NK-92 treated with Interleukin-12 subunit alpha and Interleukin-12 subunit beta, amount 100 ng/mL, for 24 hours (cell line): ENCODE measurements around the gene C20orf204.

Experiments
- DNase-seq: peaks from one replicate; lab custom pipeline; 2025; lab: John Stamatoyannopoulos, UW

The C20orf204 gene

DNA sequence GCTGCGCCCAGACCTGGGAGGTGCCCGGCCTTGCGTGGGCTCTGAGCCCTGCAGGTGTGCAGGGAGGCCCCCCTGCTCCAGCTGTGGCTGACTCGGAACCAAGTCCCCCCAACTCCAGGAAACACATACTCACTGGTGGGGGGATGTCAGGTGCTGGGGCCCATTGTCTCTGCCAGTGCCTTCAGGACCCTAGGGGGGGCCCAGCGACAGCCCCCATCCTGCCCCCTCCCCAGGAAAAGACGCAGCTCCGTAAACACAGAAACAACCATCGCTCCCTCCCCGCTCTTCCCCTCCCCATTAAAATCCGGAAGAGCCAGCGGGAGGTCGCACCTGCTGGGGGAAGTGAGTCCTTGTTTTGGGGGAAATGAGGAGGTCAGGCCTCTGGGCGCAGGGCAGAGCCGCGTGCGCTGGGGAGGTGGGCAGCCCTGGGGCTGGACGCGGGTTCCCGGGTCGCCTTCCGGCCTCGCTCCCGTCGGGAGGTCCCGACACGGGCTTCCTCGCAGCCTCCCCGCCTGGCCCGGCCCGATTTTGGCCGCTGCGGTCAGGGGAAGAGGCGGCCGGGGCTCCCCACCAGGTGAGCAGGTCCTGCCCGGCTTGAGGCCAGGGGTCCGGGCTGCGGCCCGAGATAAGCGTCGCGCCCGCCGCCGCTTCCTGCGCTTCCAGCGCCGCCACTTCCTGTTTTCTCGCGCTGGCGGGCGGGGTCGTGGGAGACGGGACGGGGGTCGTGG lies 6.2 kb downstream of the C20orf204 start:
- DNase-seq = no peak

DNA sequence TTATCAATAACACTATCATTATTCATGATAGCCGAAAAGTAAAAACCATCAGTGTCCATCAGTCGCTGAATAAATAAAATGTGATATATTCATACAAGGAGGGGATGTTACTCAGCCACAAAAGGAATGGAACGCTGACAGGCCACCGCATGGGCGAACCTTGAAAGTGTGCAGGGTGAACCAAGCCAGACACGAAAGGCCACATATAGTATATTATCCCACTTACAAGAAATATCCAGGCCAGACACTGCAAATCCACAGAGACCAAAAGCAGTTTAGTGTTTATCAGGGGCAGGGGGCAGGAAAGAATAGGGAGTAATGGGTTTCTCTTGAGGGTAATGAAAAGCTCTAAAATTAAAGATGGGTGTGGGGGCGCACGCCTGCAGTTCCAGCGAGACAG lies 7.8 kb downstream of the C20orf204 start:
- no peak for DNase-seq

DNA sequence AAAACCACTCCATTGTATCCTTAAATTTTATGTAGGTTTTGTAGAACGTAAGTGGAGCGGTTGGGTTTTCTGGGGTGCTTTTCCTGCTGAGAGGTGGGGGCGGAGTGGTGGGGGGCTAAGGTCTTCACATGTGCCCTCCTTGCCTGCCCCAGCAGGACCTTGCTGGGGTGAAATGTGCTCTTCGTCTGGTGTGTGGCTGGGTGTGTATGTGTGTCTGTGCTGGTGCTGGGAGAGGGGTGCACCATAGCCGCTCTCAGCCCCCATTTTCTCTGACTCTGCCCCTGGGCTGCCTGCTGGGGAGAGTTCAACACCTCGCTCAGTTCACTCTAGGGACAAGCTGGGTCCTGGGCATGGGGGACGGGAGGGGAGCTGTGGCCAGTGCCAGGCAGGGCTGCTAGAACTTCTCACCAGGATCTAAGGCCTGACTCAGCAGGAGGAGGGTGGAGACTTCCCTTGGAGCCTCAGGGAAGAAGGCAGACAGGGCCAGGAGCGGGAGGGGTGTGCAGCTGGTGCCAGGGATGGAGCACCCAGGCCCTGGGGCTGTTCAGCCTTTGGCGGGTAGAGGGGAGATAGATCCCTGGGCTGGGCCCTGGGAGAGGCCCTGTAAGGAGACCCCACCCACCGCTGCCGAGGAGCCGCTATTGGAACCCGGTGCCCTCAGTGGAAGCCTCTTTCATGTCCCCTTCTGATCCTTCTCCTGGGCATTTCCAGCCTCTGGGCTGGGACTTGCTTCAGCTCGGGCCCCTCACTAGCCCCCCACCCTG lies 8.7 kb downstream of the C20orf204 start:
- no peak for DNase-seq

DNA sequence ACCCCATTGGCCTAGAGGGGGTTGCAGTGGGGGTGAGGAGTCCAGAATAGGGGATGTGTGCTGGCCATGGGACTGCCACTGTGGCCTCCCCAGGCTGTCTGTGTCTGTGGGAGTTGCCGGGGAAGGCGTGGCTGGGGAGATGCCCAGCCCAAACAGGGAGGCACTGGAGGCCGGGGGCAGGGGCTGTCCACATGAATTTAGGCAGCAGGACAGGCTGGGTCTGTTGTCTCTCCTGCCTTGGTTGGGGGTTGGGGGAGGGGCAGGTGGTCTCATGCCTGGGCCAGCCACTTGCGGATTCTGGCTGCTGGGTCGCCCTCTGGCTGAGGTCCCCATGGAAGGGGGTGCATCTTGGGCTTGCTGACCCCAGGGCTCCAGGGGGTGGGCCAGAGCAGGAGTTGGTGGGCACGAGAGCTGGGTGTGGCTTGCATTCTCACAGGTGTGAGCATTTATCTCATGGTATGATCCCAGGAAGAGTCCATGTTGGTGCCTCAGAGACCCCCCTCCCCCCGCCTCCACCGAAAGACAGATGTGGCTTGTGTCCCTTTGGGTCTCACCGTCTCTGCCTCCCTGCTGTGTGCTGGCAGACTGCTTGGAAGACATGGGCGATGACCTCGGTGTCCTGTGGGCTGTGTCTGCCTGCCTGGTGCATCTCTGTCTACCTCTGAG lies 9.5 kb downstream of the C20orf204 start:
- DNase-seq = no peak

DNA sequence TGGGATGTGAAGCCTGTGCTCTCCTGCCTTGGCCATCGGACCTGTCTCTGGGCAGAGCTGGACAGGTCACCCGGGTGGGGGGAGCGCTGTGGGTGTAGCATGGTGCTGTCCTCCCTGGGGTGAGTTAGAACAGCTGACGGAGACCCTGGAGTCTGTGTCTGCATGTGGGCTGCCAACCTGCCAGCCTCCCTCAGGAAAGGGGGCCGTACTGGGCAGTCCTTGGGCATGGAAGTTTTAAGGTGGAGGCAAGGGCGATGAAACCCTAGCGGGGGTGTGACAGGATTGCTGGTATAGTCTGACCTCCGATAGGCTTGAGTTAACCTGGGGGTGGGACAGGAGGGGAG lies 11.0 kb downstream of the C20orf204 start:
- no peak for DNase-seq

DNA sequence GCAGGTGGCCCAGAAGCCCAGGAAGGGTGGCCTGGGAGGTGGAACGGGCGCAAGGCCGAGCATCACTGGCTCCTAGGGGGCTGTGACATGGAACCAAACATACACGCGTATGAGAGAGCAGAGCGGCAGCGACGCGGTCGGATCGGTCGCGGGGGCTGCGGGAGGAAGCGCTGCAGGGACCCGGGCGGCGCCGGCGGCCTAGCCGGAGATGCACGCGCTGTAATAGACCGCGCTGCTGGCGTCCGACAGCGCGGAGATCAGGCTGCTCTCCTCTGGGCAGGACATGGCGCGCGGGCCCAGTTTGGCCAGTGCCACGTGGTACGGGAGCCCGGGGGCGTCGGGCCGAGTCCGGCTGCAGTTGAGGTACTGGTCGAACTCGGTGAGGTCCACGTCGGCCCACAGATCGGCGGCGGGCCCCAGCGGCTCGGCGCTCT lies 12.0 kb downstream of the C20orf204 start:
- DNase-seq = no peak

DNA sequence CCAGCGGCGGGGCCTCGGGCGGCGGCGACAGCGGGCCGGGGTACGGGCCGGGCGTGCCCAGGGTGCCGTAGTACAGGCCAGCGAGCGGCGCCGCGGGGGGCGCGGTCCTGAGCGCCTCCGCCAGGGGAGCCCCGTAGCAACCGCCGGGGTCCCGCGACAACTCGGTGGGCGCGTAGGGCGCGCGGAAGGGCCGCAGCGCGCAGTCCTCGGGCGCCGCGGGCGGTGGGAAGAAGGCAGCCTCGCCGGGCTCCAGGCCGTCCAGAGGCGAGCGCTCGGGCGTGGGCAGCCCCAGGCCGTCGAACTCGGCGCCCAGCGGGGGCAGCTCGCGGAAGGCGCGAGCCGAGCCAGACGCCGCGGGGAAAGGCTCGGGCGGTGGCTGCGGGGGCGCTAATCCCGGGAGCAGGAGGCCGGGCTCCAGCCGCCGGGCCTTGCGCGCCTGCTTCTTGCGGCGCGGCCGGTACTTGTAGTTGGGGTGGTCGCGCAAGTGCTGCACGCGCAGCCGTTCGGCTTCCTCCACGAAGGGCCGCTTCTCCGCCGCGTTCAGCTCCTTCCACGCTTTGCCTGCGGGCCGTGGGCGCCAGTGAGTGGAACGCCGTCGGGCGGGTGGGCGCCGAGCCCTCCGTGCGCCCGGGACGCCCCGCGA lies 12.5 kb downstream of the C20orf204 start:
- no peak for DNase-seq

DNA sequence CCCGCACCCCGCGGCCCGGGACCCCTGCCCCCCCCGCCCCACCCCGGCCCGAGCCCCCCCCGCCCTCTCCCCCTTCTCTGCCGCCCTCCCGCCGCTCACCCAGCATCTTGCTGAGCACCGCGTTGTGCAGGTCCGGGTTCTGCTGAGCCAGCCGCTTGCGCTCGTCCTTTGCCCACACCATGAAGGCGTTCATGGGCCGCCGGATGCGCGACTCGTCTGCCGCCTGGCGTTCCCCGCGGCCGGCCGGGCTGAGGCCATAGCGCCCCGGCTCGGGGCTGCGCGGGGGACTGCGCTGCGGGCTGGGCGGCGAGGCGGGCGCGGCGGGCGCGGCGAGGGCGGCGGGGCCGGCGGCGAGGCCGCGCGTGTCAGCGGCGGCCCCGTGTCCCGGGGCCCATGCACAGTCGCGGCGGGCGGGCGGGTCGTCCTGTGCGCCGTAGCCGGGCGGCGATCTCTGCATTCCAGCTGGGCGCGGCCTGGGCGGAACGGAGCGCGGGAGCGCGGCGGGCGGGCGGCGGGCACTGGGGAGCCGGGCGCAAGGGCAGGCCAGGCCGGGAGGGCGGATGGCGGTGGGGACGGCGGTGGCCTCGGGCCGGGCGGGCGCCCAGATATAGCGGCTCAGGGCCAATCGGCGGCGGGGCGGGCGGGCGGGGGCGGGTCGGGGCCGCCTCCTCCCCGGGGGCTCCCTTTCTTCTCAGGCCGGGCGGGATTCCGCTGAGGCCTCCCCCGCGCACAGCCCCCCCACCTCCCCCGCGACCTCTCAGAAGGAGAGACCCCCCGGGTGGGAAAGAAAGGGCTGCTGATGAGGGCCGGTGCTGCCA lies 13.3 kb downstream of the C20orf204 start, which contains the start of gene SOX18:
TSS of gene SOX18 (minus strand) at position 580 of the 818 bp plus-strand sequence. CDS start at position 457, 123 bp downstream.
- no peak for DNase-seq

DNA sequence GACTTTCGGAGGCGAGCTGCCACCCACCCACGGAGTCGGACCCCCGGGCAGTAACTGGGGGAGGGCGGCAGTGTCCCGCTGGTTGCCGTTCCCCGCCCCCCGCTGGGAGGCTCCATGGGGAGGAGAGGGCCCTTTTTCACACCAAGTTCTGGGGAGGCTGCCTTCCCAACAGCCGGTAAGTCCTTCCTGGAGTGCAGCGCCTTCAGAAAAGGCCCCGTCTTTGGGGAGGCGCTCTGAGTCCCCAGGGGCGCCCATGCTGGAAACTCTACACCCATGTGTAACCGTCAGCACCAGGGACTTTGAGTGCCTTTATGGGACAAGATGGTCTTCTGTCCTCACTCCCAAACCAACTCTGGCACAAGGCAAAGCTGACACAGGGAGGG lies 13.9 kb downstream of the C20orf204 start:
- DNase-seq = no peak

DNA sequence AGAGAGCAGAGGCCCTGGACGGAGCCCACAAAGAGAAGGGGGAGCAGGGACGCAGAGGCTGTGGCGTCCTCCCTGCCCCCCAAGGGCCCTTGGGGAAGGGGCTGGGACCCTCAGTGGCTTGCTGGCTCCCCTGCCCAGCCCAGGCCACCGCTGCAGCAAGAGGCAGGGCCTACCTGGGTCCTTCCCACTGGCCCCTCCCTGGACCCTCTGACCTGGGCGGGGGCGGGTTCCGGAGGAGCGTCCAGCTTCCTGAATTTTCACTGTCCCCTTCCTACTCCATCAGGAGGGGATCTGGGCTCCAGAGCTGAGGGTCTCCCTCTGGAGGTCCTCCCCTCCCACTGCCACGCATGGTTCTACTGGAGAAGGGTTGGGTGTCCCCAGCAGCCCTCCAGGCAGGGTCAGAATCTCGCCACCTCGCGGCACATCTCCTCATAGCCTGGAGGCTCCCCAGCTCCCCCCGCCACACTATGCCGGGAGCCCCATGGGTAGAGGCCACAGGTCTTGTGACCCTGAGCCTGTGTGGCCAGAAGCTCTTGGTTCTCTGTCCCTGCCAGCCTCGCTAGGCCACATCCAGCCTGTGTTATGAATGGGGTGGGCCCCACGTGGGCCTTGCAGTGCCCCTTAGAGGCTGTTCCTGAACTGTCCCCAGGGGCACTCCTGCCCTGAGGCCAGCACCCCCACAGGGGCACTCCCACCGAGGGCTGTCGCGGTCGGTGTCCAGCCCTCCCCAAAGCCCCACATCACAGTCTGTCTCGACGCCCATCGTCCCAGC lies 14.5 kb downstream of the C20orf204 start:
- no peak for DNase-seq

DNA sequence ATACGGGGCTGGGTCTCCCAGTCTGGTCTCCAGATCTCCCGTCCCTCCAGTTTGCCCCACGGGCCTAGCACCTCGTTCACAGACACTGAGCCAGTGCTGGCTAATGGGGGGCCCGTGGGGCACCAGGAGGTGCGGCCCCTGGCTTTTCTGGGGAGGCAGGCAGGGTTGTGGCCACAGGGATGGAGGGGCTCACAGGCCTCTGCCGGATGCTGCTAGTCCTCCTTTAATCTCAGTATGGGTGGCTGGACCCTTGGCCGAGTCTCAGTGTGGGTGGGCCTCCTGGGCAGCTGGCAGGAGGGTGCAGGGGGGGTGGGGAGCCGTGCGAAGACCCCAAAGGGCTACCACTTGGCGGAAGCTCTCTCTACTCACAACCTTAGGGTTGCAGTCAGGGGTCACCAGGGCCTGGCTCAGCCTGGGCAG lies 15.1 kb downstream of the C20orf204 start:
- no peak for DNase-seq

DNA sequence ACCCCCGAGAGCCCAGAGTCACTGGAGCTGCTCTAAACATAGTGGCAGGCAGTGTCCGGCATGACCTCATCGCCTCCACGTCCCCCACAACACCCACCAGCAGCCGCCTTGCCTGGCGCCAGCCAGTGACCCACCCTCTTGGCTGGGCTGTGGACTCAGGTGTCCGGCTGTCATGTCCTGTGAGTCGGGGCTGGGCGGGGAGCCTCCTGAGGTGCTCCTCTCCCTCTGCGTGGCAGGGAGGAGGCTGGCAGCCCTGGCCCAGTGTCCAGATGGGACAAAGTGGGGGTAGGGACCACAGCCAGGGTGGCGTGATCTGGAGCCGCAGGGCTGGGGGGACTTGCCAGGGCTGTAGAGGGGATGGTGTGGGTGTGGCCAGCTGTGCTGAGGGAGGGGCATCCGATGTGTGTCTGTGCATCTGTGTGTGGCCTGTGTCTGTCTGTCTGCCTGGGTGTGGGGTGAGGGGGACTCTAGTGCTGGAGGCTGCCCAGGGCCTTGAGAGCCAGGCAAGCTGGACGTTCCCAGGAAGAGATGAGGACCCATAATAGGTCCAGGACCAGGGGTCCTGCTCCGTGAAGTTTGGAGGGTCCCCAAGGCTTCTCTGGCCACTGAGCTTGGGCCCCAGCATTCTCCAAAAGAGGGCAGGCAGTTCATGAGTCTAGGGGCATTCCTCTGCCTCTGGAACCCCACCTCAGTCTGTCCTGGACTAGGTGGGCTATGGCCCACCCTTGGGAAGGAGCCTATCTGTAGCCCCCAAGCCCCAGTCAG lies 15.8 kb downstream of the C20orf204 start:
- DNase-seq = no peak

DNA sequence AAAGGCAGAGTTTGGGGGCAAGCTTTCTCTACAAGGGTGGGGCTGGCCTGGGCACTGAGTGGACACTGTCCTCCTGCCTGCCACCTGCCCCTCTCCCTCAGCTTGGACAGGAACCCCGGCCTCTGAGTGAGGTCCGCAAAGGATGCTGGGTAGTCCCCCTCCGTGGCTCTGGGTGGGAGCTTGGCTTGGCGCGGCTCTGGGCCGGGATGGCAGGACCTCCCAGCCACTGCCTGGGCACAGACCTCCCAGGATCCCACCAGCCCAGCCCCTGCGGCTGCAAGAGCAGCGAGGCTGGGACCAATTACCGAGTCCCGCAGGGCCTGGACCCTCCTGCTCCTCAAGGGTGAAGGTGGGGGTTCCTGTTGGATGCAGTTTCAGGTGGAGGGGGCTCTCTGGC lies 16.3 kb downstream of the C20orf204 start:
- DNase-seq = no peak

DNA sequence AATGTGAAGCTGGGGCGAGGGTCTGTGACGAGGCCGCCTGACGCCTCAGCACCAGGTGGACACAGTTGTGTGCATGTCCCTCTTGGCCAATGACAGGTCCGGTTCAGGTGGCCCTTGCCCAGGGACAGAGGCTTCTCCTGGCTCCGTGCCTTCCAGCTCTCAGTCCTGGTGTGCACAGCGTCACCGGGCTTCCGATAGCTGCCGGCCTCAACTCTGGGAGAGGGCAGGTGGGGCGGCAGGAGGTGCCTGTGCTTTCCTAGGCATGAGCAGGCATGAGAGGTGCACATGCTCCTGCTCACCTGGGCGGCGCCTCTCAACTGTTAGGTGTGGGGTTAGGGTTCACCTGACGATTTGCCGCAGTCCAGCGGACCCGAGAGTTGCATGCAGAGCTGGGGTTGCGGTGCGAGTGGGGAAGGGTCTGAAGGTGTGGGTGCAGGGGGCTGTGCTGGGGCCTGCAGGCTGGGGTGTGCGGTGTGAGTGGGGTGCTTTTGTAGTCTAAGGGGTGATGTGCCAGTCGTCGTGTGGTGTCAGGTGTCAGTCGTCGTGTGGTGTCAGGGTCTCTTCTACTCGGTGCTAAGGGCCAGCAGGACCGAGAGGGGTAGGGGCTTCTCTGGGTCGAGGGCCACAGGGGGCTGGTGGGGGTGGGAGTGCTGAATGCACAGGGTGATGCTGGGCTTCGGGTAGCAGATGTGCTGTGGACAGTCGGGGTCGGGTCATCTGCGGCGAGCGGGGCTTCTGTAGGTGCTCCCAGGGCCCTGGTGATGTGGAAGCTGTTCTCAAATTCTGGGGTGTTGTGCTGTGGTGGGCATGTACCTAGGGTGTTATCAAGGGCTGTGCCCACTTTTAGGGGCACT lies 17.2 kb downstream of the C20orf204 start:
- no peak for DNase-seq

DNA sequence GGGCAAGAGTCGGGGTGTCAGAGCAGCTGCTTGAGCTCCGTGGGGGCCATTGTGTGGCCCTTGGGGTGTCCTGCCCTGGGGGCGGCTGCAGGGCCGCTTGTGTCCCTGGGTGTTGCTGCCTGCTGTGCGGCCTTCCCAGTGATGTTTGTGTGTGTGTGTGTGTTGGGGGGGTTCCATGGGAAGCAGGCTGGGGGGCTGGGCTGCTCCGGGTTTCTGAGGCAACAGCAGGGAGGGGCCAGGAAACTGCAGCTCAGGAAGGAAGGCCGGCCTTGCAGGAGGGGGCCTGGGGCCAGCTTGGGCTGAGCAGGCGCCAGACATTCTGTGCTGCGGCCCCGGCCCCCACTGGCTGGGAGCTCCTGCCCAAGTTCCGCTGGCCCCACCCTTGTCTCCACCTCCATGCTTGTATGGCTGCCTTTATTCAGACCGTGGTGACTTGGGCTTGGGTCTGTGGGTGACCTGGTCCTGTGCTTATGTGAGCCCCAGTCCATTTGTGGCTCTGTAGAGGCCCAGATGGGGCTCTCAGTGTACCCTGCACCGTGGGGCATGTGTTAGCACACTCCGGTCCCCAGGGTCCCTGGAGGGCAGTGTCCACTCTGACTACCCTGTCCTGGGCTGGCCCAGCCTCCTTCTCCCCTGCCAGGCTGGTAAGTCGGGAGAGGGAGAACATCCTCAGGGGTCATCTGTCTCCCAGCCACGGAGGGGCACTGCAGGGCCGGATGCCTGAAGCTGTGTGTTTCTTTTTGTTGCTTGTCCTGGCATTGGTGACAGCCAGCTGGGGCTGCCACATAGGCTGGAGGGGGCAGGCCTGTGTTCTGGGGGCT lies 18.1 kb downstream of the C20orf204 start:
- no peak for DNase-seq

DNA sequence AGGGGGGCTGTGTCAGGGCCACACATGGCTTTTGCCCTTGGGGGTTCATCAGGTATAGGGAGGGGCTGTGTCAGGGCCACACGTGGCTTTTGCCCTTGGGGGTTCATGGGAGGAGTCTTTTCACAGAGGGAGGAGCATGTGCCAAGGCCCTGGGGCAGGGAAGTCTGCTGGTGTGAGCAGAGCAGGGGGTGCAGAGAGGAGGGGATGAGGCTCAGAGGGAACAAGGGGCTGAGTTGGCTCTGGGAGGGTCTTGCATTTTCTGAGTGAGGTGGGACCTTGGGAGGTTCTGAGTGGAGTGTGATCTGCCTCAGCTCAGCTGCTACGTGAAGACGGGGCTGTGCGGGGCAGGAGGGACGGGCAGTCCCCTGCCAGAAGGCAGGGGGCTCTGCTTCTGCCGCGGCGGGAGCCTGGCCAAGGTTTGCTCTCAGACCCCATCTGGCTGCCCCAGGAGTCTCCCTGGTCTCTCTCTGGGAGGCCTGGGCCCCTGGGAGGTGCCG lies 19.5 kb downstream of the C20orf204 start:
- no peak for DNase-seq

DNA sequence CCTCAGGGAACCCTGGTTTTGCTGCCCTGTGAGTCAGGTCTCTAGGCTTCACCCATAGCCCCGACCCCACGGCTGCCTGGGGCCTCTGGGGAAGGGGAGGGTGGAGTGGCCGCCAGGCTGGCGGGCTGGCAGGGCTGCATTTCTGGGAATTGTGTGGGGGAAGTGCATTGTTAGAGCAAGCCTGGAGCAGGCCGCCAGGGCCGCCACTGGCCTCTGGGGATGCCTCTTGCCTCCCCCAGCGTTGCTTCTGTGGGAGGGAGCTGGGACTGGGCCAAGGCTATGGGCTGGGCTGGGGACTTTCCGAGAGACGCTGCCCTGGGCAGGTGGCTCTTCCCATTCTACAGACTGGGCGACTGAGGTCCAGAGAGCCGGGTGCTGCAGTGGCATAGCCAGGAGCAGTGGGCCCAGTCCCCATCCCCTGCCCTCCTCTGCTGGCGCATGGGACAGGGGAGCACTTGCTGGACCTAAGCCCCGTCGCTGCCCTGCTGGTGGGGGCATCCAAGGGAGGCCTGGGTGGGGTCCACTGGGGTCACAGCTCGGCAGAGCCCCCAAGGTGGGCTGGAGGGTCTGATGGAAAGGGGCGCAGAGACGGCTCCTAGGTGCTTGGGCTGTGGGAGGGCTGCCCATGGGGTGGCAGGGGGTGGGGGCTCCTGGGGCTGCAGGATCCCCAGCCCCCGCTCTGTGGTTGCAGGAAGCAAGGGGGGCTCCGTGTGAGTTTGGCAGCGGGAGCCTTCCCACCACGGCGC lies 20.1 kb downstream of the C20orf204 start:
- no peak for DNase-seq

DNA sequence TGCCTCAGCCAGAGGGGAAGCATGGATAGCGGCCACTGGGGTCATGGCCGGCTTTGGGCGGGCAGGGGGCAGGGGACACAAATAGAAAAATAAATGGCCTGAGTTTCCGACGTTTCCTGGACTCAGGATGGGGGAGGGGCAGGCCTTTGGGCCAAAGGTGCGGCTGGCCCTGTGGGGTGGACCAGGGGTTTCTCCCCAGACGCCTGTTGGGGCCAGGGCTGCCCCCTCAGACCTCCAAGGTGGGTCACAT lies 20.6 kb downstream of the C20orf204 start:
- DNase-seq = no peak
